ENCODE results near the gene LYRM4.
"Not testable (repeated sequence)": the region's sequence is repeated elsewhere in the genome, so short reads cannot be mapped to it uniquely, and the experiment has no call there.

LYRM4 gene

GRCh38 chr6:5139828-5140771 is 120.7 kb downstream of the LYRM4 start:
- no peak for DNase-seq

GRCh38 chr6:5138995-5139827 is 121.5 kb downstream of the LYRM4 start:
- no peak for DNase-seq

DNA sequence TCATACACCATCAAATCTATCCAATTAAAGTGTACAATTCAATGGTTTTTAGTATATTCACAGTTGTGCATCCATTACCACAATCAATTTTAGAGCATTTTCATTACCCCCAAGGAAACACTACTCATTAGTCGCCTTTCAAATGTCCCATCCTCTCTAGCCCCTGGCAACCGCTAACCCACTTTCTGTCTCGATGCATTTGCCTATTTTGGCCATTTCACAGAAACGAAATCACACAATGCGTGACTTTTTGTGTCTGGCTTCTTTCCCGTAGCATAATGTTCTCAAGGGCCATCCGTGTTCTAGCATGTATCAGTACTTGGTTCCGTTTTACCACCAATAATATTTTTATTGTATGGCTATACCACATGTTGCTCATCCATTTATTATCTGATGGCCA is 123.9 kb downstream of the LYRM4 start:
- no peak for DNase-seq

- peak in 1 of 2 experiments; percentile 1 for DNase-seq
These were observed 124.9 kb downstream of the LYRM4 start for GRCh38 chr6:5135788-5136376.

DNA sequence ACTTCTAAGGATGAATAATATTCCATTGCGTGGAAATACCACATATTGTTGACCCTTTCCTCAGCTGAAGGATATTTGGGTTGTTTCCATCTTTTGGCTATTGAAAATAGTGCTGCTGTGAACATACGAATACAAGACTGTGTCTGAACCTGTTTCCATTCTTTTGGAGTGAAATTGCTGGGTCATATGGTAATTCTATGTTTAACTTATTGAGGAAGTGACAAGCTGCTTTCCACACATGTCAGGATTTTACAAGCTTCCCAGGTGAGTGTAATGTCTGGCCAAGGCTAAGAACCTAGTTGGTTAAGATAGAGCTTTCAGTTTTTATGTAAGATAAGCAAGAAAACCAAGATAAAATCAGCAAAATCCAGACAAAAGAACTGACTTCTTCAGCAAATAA is 126.8 kb downstream of the LYRM4 start:
- no peak for DNase-seq

DNA sequence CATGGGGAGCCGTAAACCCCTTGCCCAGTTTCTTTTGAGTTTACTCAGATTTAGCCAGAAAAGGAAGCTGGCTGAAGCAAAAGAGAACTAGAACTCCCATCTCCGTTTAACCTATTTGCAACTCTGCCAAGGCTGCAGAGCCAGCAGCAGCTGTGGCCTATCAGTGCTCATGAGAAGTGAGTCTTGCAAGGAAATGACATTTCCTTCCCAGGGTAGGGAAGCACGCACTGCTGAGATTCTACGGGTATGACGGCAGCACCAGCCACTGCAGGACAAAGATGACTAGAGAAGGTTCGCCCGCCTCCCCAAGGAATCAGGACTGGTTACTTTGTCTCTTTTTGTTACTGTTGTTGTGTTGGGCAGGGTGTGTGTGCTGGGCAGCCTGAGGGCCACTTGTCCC is 128.0 kb downstream of the LYRM4 start:
- no peak for DNase-seq

GRCh38 chr6:5130135-5130866 is 130.4 kb downstream of the LYRM4 start:
- DNase-seq: no peak

DNA sequence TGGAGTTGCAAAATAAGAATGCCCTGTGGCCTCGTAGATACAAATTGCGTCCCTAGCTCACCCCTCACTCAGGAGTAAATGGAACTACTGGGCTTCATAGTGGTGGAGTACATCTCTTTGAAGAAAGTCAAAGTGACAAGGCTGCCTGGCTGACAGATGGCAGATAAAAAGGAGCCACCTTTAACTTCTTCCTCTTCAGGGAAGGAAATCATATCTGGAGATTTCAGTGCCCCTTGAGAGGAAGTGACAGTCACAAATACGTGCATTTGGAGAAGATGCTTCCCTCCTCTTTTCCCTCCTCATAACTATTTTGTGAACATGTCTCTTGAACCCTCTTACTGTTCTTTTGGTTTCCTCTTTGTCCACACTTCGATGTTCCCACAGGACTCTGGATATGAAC is 132.4 kb downstream of the LYRM4 start:
- no peak for DNase-seq

DNA sequence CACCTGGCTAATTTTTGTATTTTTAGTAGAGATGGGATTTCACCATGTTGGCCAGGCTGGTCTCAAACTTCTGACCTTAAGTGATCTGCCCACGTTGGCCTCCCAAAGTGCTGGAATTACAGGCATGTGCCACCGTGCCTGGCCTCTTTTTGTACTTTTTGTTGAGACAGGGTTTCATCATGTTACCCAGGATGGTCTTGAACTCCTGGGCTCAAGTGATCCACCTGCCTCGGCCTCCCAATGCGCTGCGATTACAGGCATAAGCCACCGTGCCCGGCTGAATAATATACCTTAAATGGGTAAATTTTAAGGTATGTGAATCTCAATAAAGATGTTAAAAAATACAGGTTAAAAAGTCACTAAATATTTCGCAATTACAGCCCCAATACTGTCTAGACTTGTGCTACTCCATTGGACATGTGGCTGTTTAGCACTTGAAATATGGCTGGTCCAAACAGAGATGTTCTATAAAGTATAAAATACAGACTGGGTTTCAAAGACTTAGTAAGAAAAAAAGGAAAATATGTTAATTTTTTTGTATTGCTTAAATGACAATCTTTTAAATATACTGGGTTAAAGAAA is 133.6 kb downstream of the LYRM4 start:
- DNase-seq: no peak

- no peak for DNase-seq
These were observed 134.5 kb downstream of the LYRM4 start for GRCh38 chr6:5126214-5126613.

- no peak for DNase-seq
These were observed 135.4 kb downstream of the LYRM4 start for GRCh38 chr6:5125152-5126006.

GRCh38 chr6:5124526-5124925 is 136.2 kb downstream of the LYRM4 start:
- DNase-seq: no peak

GRCh38 chr6:5123296-5124143 is 137.2 kb downstream of the LYRM4 start:
- no peak for DNase-seq

- DNase-seq: no peak
These were observed 138.1 kb downstream of the LYRM4 start for GRCh38 chr6:5122504-5123112.

- DNase-seq: no peak
These were observed 138.8 kb downstream of the LYRM4 start for GRCh38 chr6:5121956-5122355.

- DNase-seq: no peak
These were observed 139.3 kb downstream of the LYRM4 start for GRCh38 chr6:5121479-5121878.

DNA sequence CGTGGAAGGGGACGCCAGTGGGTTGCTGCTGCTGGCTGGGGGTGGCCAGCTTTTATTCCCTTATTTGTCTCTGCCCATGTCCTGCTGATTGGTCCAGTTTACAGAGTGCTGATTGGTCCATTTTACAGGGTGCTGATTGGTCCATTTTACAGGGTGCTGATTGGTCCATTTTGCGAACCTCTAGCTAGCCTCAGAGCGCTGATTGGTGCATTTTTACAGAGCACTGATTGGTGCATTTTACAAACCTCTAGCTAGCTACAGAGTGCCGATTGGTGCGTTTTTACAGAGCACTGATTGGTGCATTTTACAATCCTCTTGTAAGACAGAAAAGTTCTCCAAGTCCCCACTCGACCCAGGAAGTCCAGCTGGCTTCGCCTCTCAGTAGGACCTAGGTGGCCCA is 140.2 kb downstream of the LYRM4 start:
- DNase-seq: not testable (repeated sequence)

- no peak for DNase-seq
These were observed 140.7 kb downstream of the LYRM4 start for GRCh38 chr6:5120011-5120410.

GRCh38 chr6:5119090-5119951 is 141.4 kb downstream of the LYRM4 start:
- DNase-seq: no peak
